GM12878 (cell line): ENCODE results near the gene CFAP53. TPM values are rescaled to one million over a fixed set of nuclear protein-coding genes. Genes with fewer than 3 reads are reported as not detected.
A peak's percentile ranks its signal among the peaks of the same experiment; 100 is the strongest.

Experiments used
- ATF7 ChIP-seq: fragments of 450-650 bp; IDR thresholded peaks from 2 replicates; pipeline ENCODE4 v1.6.1; 2016; ENCODE audit warnings: low read depth, mild to moderate bottlenecking
- CHD1 ChIP-seq: IDR thresholded peaks from 2 replicates; pipeline ENCODE4 v1.6.1; 2012; ENCODE audit warnings: low read depth, low read length, improper control_type of control experiment
- E4F1 ChIP-seq: fragments of 450-650 bp; IDR thresholded peaks from 2 replicates; pipeline ENCODE4 v1.6.1; 2018; ENCODE audit warnings: borderline replicate concordance, mild to moderate bottlenecking; ENCODE audit not compliant: partially characterized antibody
- EP300 ChIP-seq, 2 experiments: fragments of 150-350 bp in 1 of 2; IDR thresholded peaks; 2 replicates each; pipeline ENCODE4 v1.6.1; 2011 to 2012; ENCODE audit warnings: low read depth in 2 of 2, low read length in 2 of 2, borderline replicate concordance in 1 of 2, improper control_type of control experiment in 1 of 2, inconsistent platforms in 1 of 2; ENCODE audit not compliant: control insufficient read depth in 1 of 2
- ESRRA ChIP-seq: IDR thresholded peaks from 2 replicates; pipeline ENCODE4 v1.6.1; 2012; ENCODE audit warnings: mild to moderate bottlenecking, low read length, improper control_type of control experiment
- ETV6 ChIP-seq, 2 experiments: fragments of 450-650 bp in 1 of 2; IDR thresholded peaks in 1 of 2; conservative IDR thresholded peaks in 1 of 2; 2 replicates each; pipeline ENCODE4 v1.6.1; 2014; ENCODE audit warnings: antibody characterized with exemption in 1 of 2, borderline replicate concordance in 1 of 2, low read depth in 1 of 2, mild to moderate bottlenecking in 1 of 2, moderate library complexity in 1 of 2
- FOXM1 ChIP-seq: IDR thresholded peaks from 2 replicates; pipeline ENCODE4 v1.6.1; 2012; ENCODE audit warnings: low read depth, mild to moderate bottlenecking, inconsistent platforms, low read length, moderate library complexity
- IKZF1 ChIP-seq: fragments of 450-650 bp; conservative IDR thresholded peaks from 2 replicates; pipeline ENCODE4 v1.6.1; 2017; ENCODE audit warnings: antibody characterized with exemption, mild to moderate bottlenecking
- IRF5 ChIP-seq: fragments of 450-650 bp; IDR thresholded peaks from 2 replicates; pipeline ENCODE4 v1.6.1; 2017; ENCODE audit warnings: borderline replicate concordance
- MEF2B ChIP-seq: fragments of 450-650 bp; IDR thresholded peaks from 2 replicates; pipeline ENCODE4 v1.6.1; 2018; ENCODE audit warnings: mild to moderate bottlenecking, moderate library complexity; ENCODE audit not compliant: partially characterized antibody, poor library complexity, severe bottlenecking
- MTA2 ChIP-seq: fragments of 450-650 bp; IDR thresholded peaks from 2 replicates; pipeline ENCODE4 v1.6.1; 2016; ENCODE audit warnings: low read depth, mild to moderate bottlenecking, moderate library complexity
- MYB ChIP-seq: fragments of 150-350 bp; IDR thresholded peaks from 2 replicates; pipeline ENCODE4 v1.6.1; 2014; ENCODE audit warnings: mild to moderate bottlenecking, low read depth, low read length, borderline replicate concordance
- PAX8 ChIP-seq: fragments of 450-650 bp; IDR thresholded peaks from 2 replicates; pipeline ENCODE4 v1.6.1; 2017; ENCODE audit warnings: mild to moderate bottlenecking, moderate library complexity
- POLR2AphosphoS2 ChIP-seq: IDR thresholded peaks from 2 replicates; pipeline ENCODE4 v1.6.1; 2011; ENCODE audit warnings: low read depth, mild to moderate bottlenecking, low read length, improper control_type of control experiment, moderate library complexity
- RAD51 ChIP-seq: fragments of 450-650 bp; IDR thresholded peaks from 2 replicates; pipeline ENCODE4 v1.6.1; 2016; ENCODE audit warnings: moderate library complexity, mild to moderate bottlenecking, inconsistent platforms
- RB1 ChIP-seq: fragments of 450-650 bp; formaldehyde crosslinking; IDR thresholded peaks from 2 replicates; pipeline ENCODE4 v1.6.1; 2017; ENCODE audit warnings: mild to moderate bottlenecking, borderline replicate concordance
- RELA ChIP-seq: fragments of 450-650 bp; IDR thresholded peaks from 2 replicates; pipeline ENCODE4 v1.8.0; 2014; ENCODE audit warnings: borderline replicate concordance; ENCODE audit not compliant: partially characterized antibody
- RFX5 ChIP-seq: IDR thresholded peaks from 2 replicates; pipeline ENCODE4 v1.6.1; 2011; ENCODE audit warnings: low read depth, low read length, improper control_type of control experiment
- SMARCA5 ChIP-seq: fragments of 450-650 bp; IDR thresholded peaks from 2 replicates; pipeline ENCODE4 v1.6.1; 2017; ENCODE audit warnings: mild to moderate bottlenecking
- SMC3 ChIP-seq: IDR thresholded peaks from 2 replicates; pipeline ENCODE4 v1.6.1; 2011; ENCODE audit warnings: low read length, improper control_type of control experiment, borderline replicate concordance
- SRF ChIP-seq, 2 experiments: IDR thresholded peaks; 2 replicates each; pipeline ENCODE4 v1.6.1; 2011; ENCODE audit warnings: low read depth in 2 of 2, low read length in 2 of 2, mild to moderate bottlenecking in 1 of 2, moderate library complexity in 1 of 2
- STAT1 ChIP-seq: fragments of 450-650 bp; conservative IDR thresholded peaks from 2 replicates; pipeline ENCODE4 v1.6.1; 2014; ENCODE audit warnings: antibody characterized with exemption, mild to moderate bottlenecking
- WRNIP1 ChIP-seq: IDR thresholded peaks from 2 replicates; pipeline ENCODE4 v1.6.1; 2011; ENCODE audit warnings: low read depth, low read length, improper control_type of control experiment, borderline replicate concordance
- ZNF384 ChIP-seq: IDR thresholded peaks from 2 replicates; pipeline ENCODE4 v1.6.1; 2012; ENCODE audit warnings: low read depth, mild to moderate bottlenecking, low read length, improper control_type of control experiment, borderline replicate concordance
- polyA plus RNA-seq, 11 experiments: library from polyadenylated mRNA; depleted of rRNA in 4 of 11; unstranded in 6 of 11; stranded (reverse) in 5 of 11; fragments of >200 nt; fragmentation: Nextera tagmentation in 4 of 11; fragmentation: Illumina TruSeq in 1 of 11; extraction: Ambion mirVana in 4 of 11; extraction: Trizol in 1 of 11; gene quantifications; 1 replicate in 1 of 11; 2 replicates in 10 of 11; pipeline versions ENCODE4 v1.2.1 to v1.2.3, GENCODE V29; 2011 to 2016; ENCODE audit warnings: inconsistent platforms in 2 of 11, missing spikeins in 2 of 11, low read depth in 1 of 11
- total RNA-seq, 4 experiments: library from RNA; depleted of rRNA in 3 of 4; stranded (reverse); fragments of >200 nt in 3 of 4; fragmentation: Illumina TruSeq in 1 of 4; extraction: Trizol in 1 of 4; gene quantifications; 2 replicates each; pipeline versions ENCODE4 v1.2.1 to v1.2.3, GENCODE V29; 2013 to 2021
- TF ChIP-seq, protein P1 (sequence below): fragments of 450-650 bp; IDR thresholded peaks from 2 replicates; pipeline ENCODE4 v1.6.1; 2016; ENCODE audit warnings: mild to moderate bottlenecking
- TF ChIP-seq, protein P2 (sequence below): IDR thresholded peaks from 2 replicates; pipeline ENCODE4 v1.6.1; 2011; ENCODE audit warnings: low read depth, mild to moderate bottlenecking, low read length, moderate library complexity, borderline replicate concordance; ENCODE audit errors: extremely low read depth

Gene CFAP53
- total and polyA plus RNA-seq, 10 of the 15 experiments (the other 5 are each of a cell fraction or from before 2014, with no cell fraction given): 0.05 to 0.31 (median 0.12) TPM; not detected in 1

GRCh38 chr18:50313031-50313607, 46.8 kb upstream of the CFAP53 start (continued):
- no peak for TF ChIP-seq POLR2AphosphoS2
- no peak for TF ChIP-seq RFX5
- TF ChIP-seq, protein P1, sequence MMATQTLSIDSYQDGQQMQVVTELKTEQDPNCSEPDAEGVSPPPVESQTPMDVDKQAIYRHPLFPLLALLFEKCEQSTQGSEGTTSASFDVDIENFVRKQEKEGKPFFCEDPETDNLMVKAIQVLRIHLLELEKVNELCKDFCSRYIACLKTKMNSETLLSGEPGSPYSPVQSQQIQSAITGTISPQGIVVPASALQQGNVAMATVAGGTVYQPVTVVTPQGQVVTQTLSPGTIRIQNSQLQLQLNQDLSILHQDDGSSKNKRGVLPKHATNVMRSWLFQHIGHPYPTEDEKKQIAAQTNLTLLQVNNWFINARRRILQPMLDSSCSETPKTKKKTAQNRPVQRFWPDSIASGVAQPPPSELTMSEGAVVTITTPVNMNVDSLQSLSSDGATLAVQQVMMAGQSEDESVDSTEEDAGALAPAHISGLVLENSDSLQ: peak; percentile 94
- no peak for TF ChIP-seq SRF (IDR thresholded peaks at IDR 0.05; ENCODE audit: low read depth in 2 of 2, low read length in 2 of 2)
- TF ChIP-seq MTA2: 0 out of 2 replicates have a peak, but pooled peaks have one; percentile 50
- TF ChIP-seq RAD51: peak; percentile 9; the same call in 1 of the 2 replicates
- peak in 1 of 2 experiments; percentile 71; a peak in 2 of 4 replicates for TF ChIP-seq EP300 (IDR thresholded peaks at IDR 0.05; ENCODE audit: borderline replicate concordance in 1 of 2, control insufficient read depth in 1 of 2, low read depth in 2 of 2, low read length in 2 of 2)
- TF ChIP-seq MEF2B: peak; percentile 64
- TF ChIP-seq ATF7: peak; percentile 100
- no peak for TF ChIP-seq STAT1
- TF ChIP-seq IRF5: no peak
- TF ChIP-seq MYB: no peak
- TF ChIP-seq ZNF384: no peak
- TF ChIP-seq IKZF1: peak; percentile 91
- TF ChIP-seq FOXM1: no peak; the same call in 1 of the 2 replicates
- no peak for TF ChIP-seq ESRRA
- TF ChIP-seq, protein P2, sequence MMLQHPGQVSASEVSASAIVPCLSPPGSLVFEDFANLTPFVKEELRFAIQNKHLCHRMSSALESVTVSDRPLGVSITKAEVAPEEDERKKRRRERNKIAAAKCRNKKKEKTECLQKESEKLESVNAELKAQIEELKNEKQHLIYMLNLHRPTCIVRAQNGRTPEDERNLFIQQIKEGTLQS: no peak
- TF ChIP-seq ETV6 (conservative IDR thresholded peaks at IDR 0.05 in 1 of 2, IDR thresholded peaks at IDR 0.05 in 1 of 2; ENCODE audit: borderline replicate concordance in 1 of 2, low read depth in 1 of 2): 0 out of 4 replicates have a peak, but pooled peaks of 1 of the 2 experiments have one; percentile 14
- no peak for TF ChIP-seq PAX8
- TF ChIP-seq SMC3: no peak
- TF ChIP-seq RB1: no peak
- TF ChIP-seq RELA: no peak
- TF ChIP-seq SMARCA5: peak; percentile 96
- TF ChIP-seq CHD1: no peak
- TF ChIP-seq E4F1: no peak
- TF ChIP-seq WRNIP1: no peak
